HUDEP-2 (cell line): ENCODE results near the gene CORO2B.

Experiments
- DNase-seq, 76 experiments: peaks; one replicate each; lab custom pipeline; 2025; ENCODE audit not compliant: unreplicated experiment in 76 of 76; lab: John Stamatoyannopoulos, UW

The CORO2B gene

GRCh38 chr15:68589053-68589452 lies 10.3 kb downstream of the CORO2B start:
- DNase-seq, result no peak

GRCh38 chr15:68589783-68590710 lies 11.3 kb downstream of the CORO2B start:
- no peak for DNase-seq

- DNase-seq, result no peak
Observed at GRCh38 chr15:68590721-68591389, 12.1 kb downstream of the CORO2B start.

- DNase-seq, result no peak
Observed at GRCh38 chr15:68592054-68592453, 13.3 kb downstream of the CORO2B start.

- DNase-seq, result no peak
Observed at GRCh38 chr15:68592544-68592943, 13.8 kb downstream of the CORO2B start.

- no peak for DNase-seq
Observed at GRCh38 chr15:68593341-68593740, 14.5 kb downstream of the CORO2B start.

- no peak for DNase-seq
Observed at GRCh38 chr15:68593828-68594532, 15.2 kb downstream of the CORO2B start.

- DNase-seq, result no peak
Observed at GRCh38 chr15:68594533-68595259, 15.9 kb downstream of the CORO2B start.

- no peak for DNase-seq
Observed at GRCh38 chr15:68595260-68595564, 16.4 kb downstream of the CORO2B start.

GRCh38 chr15:68595761-68596160 lies 17.0 kb downstream of the CORO2B start:
- no peak for DNase-seq

GRCh38 chr15:68596691-68597090 lies 17.9 kb downstream of the CORO2B start:
- no peak for DNase-seq

GRCh38 chr15:68597581-68597980 lies 18.8 kb downstream of the CORO2B start:
- DNase-seq, result no peak

GRCh38 chr15:68598171-68599152 lies 19.7 kb downstream of the CORO2B start:
- DNase-seq, result no peak

- DNase-seq, result no peak
Observed at GRCh38 chr15:68599153-68599545, 20.4 kb downstream of the CORO2B start.

- DNase-seq, result no peak
Observed at GRCh38 chr15:68599560-68600071, 20.8 kb downstream of the CORO2B start.

- DNase-seq, result no peak
Observed at GRCh38 chr15:68601206-68602197, 22.7 kb downstream of the CORO2B start.

GRCh38 chr15:68602459-68603215 lies 23.8 kb downstream of the CORO2B start:
- no peak for DNase-seq

- peak in 1 of 76 experiments; percentile 8 for DNase-seq
Observed at GRCh38 chr15:68603216-68603595, 24.4 kb downstream of the CORO2B start.
